Measurements from ENCODE around the gene MLEC. TPM values are rescaled to one million over a fixed set of nuclear protein-coding genes. Genes with fewer than 3 reads are reported as not detected.

The MLEC gene
- total and polyA plus RNA-seq, 9 of the 15 experiments (the other 6 are each of a cell fraction or from before 2014, with no cell fraction given): 18.5 to 108 (median 57.8) TPM

- TF ChIP-seq SMAD1 (IDR thresholded peaks at IDR 0.05; ENCODE audit: low read depth, low read length, partially characterized antibody): no peak
Observed at GRCh38 chr12:120720234-120720986, 33.5 kb downstream of the MLEC start (continued).

- DNase-seq (ENCODE audit: extremely low read depth in 1 of 4, low spot score in 3 of 4) (no peak), FAIRE-seq (no peak), ATAC-seq (no peak)
- Histone ChIP-seq H3K27me3 (ENCODE audit: control insufficient read depth in 2 of 2, insufficient read depth in 2 of 2, low read length in 2 of 2) (no peaks in the 10 kb centered on the region), H2AFZ (ENCODE audit: low read depth, low read length) (no peak overlapping the region), H3K4me1 (replicated peaks in 1 of 2; ENCODE audit: control insufficient read depth in 2 of 2, insufficient read depth in 2 of 2, low read length in 2 of 2) (peaks cover 36 to 38% of the 10 kb centered on the region in 2 experiments; a peak in 4 of 5 replicates), H3K9ac (ENCODE audit: insufficient read depth in 1 of 2, low read depth in 2 of 2, low read length in 2 of 2) (peak overlapping the region in 1 of 2 experiments; percentile 53; a peak in 1 of 4 replicates), H4K20me1 (replicated peaks; ENCODE audit: control insufficient read depth, insufficient read depth, low read length) (peaks cover 8% of the 10 kb centered on the region; the same call in 1 of the 2 replicates), H3K79me2 (ENCODE audit: control insufficient read depth, insufficient read depth, low read length) (peaks cover 5% of the 10 kb centered on the region), H3K4me2 (ENCODE audit: insufficient read depth, low read length) (no peak overlapping the region; the same call in 1 of the 2 replicates), H3K9me3 (replicated peaks; ENCODE audit: control insufficient read depth, insufficient read depth, low read depth, low read length) (no peaks in the 10 kb centered on the region), H3K27ac (ENCODE audit: extremely low read depth, low read depth, low read length) (peak overlapping the region; percentile 58; the same call in 2 of the 3 replicates), H3K36me3 (ENCODE audit: control insufficient read depth, insufficient read depth, low read length) (peaks cover 70% of the 10 kb centered on the region), H3K4me3 (no peak overlapping the region), H3K9me1 (ENCODE audit: control insufficient read depth, insufficient read depth, low read length) (no peaks in the 10 kb centered on the region)
- POLR2A ChIA-PET: interaction anchor here (0.5 to 2.4 kb wide), 11 partner anchors 9 to 520 kb away, joined by 3 to 22 read pairs (median 3); partner anchors contain the start of genes RNU4-1, RNU4-2, RPLP0 and UNC119B
- intact Hi-C loops (cut with micrococcal nuclease): no loop called here
- CTCF ChIA-PET (ENCODE audit: low intra/inter-chr PET ratio): no interaction called here
- in situ Hi-C loops (cut with MboI): no loop called here
- no TSS peak for BruUV-seq (replicated peaks)
- WGBS (ENCODE audit: insufficient coverage, low coverage, missing lambda C conversion rate): 71% methylated on average over 10 of the region's 10 CpGs
- TF ChIP-seq ARID4B (CRISPR knock-in tag; IDR thresholded peaks at IDR 0.05): 0 out of 2 replicates have a peak, but pooled peaks have one; percentile 9
- no peak for TF ChIP-seq TRIM25 (IDR thresholded peaks at IDR 0.05; ENCODE audit: borderline replicate concordance)
- TF ChIP-seq CEBPB (tag; IDR thresholded peaks at IDR 0.05): peak; percentile 64
- no peak for TF ChIP-seq RBM22 (IDR thresholded peaks at IDR 0.05; ENCODE audit: low read depth, low read length, poor library complexity, severe bottlenecking)
- no peak for TF ChIP-seq GATAD2B (IDR thresholded peaks at IDR 0.05; ENCODE audit: borderline replicate concordance)
- TF ChIP-seq SMARCC2 (IDR thresholded peaks at IDR 0.05; ENCODE audit: low read depth): no peak
- 0 out of 2 replicates have a peak, but pooled peaks have one; percentile 3 for TF ChIP-seq ARID1B (IDR thresholded peaks at IDR 0.05)
- TF ChIP-seq ZNF133 (CRISPR knock-in tag; IDR thresholded peaks at IDR 0.05): no peak
- TF ChIP-seq ZBTB26 (CRISPR knock-in tag; IDR thresholded peaks at IDR 0.05): no peak
Observed at GRCh38 chr12:120720987-120721801, 34.2 kb downstream of the MLEC start.
